ENCODE measurements around the gene ZNF827.

Gene ZNF827

GRCh38 chr4:145885666-145886065 is 53.0 kb downstream of the ZNF827 start:
- DNase-seq, result no peak

GRCh38 chr4:145884775-145885174 is 53.8 kb downstream of the ZNF827 start:
- DNase-seq, result no peak

GRCh38 chr4:145883101-145883694 is 55.4 kb downstream of the ZNF827 start:
- no peak for DNase-seq

- DNase-seq, result no peak
Observed at GRCh38 chr4:145882604-145883003, 56.0 kb downstream of the ZNF827 start.

- no peak for DNase-seq
Observed at GRCh38 chr4:145881989-145882388, 56.6 kb downstream of the ZNF827 start.

GRCh38 chr4:145881576-145881975 is 57.0 kb downstream of the ZNF827 start:
- DNase-seq, result no peak

GRCh38 chr4:145880355-145880960 is 58.2 kb downstream of the ZNF827 start:
- DNase-seq, result no peak

GRCh38 chr4:145879598-145879997 is 59.0 kb downstream of the ZNF827 start:
- no peak for DNase-seq

- DNase-seq, result no peak
Observed at GRCh38 chr4:145878501-145879435, 59.9 kb downstream of the ZNF827 start.

GRCh38 chr4:145876531-145877180 is 62.0 kb downstream of the ZNF827 start:
- no peak for DNase-seq

GRCh38 chr4:145873901-145874300 is 64.7 kb downstream of the ZNF827 start:
- DNase-seq, result no peak

GRCh38 chr4:145871209-145871608 is 67.4 kb downstream of the ZNF827 start:
- no peak for DNase-seq

- DNase-seq, result no peak
Observed at GRCh38 chr4:145870155-145871020, 68.2 kb downstream of the ZNF827 start.

GRCh38 chr4:145868637-145869409 is 69.8 kb downstream of the ZNF827 start:
- no peak for DNase-seq

GRCh38 chr4:145867406-145867805 is 71.2 kb downstream of the ZNF827 start:
- no peak for DNase-seq

- DNase-seq, result no peak
Observed at GRCh38 chr4:145866991-145867390, 71.6 kb downstream of the ZNF827 start.

GRCh38 chr4:145865274-145865941 is 73.2 kb downstream of the ZNF827 start:
- no peak for DNase-seq

GRCh38 chr4:145863191-145863590 is 75.4 kb downstream of the ZNF827 start:
- no peak for DNase-seq

- DNase-seq, result no peak
Observed at GRCh38 chr4:145861336-145862318, 77.0 kb downstream of the ZNF827 start.

- no peak for DNase-seq
Observed at GRCh38 chr4:145860897-145861296, 77.7 kb downstream of the ZNF827 start.
